Sigmoid colon (tissue), 7 donors: ENCODE data around the gene ACVR1. TPM values are rescaled to one million over a fixed set of nuclear protein-coding genes. Genes with fewer than 3 reads are reported as not detected.
A peak's percentile ranks its signal among the peaks of the same experiment; 100 is the strongest.

ENCODE experiments used
- DNase-seq: peaks from one replicate; pipeline ENCODE4 v3.0.0-alpha.2; 2019
- H3K27ac ChIP-seq, 4 donors: fragments of 200-600 bp; sonication (generic); one replicate each; pipeline ENCODE4 v1.5.1; 2016 to 2019; ENCODE audit warnings: mild to moderate bottlenecking in 1 of 4
- H3K27me3 ChIP-seq, 3 donors: fragments of 200-600 bp; sonication (generic); one replicate each; pipeline ENCODE4 v1.5.1; 2019; ENCODE audit warnings: mild to moderate bottlenecking in 1 of 3
- H3K36me3 ChIP-seq, 4 donors: fragments of 200-600 bp; sonication (generic); one replicate each; pipeline ENCODE4 v1.5.1; 2016 to 2019
- H3K4me1 ChIP-seq, 4 donors: fragments of 200-600 bp; sonication (generic); one replicate each; pipeline ENCODE4 v1.5.1; 2017 to 2019
- H3K4me3 ChIP-seq, 4 donors: fragments of 200-600 bp; sonication (generic); one replicate each; pipeline ENCODE4 v1.5.1; 2017 to 2019; ENCODE audit warnings: mild to moderate bottlenecking in 2 of 4, moderate library complexity in 1 of 4
- H3K9me3 ChIP-seq, 4 donors: fragments of 200-600 bp in 3 of 4; sonication (generic) in 3 of 4; one replicate each; pipeline versions ENCODE4 v1.5.1 to v1.6.1; 2013 to 2019
- EP300 ChIP-seq, 4 donors: sonication (generic); formaldehyde crosslinking; IDR thresholded peaks; one replicate each; pipeline ENCODE4 v1.6.1; 2017; ENCODE audit warnings: antibody characterized with exemption in 4 of 4
- POLR2A ChIP-seq, 2 donors: fragments of 450-650 bp; IDR thresholded peaks; one replicate each; pipeline ENCODE4 v1.6.1; 2016; ENCODE audit warnings: antibody characterized with exemption in 2 of 2, mild to moderate bottlenecking in 2 of 2, moderate library complexity in 2 of 2
- POLR2AphosphoS5 ChIP-seq, 4 donors: sonication (generic); formaldehyde crosslinking; IDR thresholded peaks; one replicate each; pipeline ENCODE4 v1.6.1; 2017; ENCODE audit warnings: antibody characterized with exemption in 4 of 4
- WGBS, 2 donors: extraction: QIAGEN DNeasy Blood & Tissue Kit; methylation state at CpG; one replicate each; pipeline ENCODE4 v1.1.7; 2013; 5-methylcytosine and 5-hydroxymethylcytosine counted together
- intact Hi-C: fragments of 100-400 bp; cut with DNase I; formaldehyde crosslinking; loops from one replicate; pipeline ENCODE4 v1.15.1; 2023
- polyA plus RNA-seq, 3 donors: library from polyadenylated mRNA; stranded (reverse); fragments of 200-250 nt; gene quantifications; one replicate each; pipeline ENCODE4 v1.2.3, GENCODE V29; 2013
- total RNA-seq, 4 donors: library from RNA; depleted of rRNA; stranded (reverse); fragments of >200 nt; gene quantifications; one replicate each; pipeline ENCODE4 v1.1.0, GENCODE V29; 2016
- TF ChIP-seq, protein P1 (sequence below), 4 experiments: fragments of 450-650 bp in 3 of 4; fragments of 200-600 bp in 1 of 4; IDR thresholded peaks; one replicate each; pipeline ENCODE4 v1.5.1; 2016 to 2019; ENCODE audit warnings: antibody characterized with exemption in 4 of 4, mild to moderate bottlenecking in 3 of 4, moderate library complexity in 2 of 4
- donor health status: healthy with polysubstance abuse.
- donor health status: Bipolar disorder and iron deficiency.
- donor health status: healthy.

Gene ACVR1
- total and polyA plus RNA-seq, 7 donors, result 2.3 to 36.0 (median 20.0) TPM

DNA sequence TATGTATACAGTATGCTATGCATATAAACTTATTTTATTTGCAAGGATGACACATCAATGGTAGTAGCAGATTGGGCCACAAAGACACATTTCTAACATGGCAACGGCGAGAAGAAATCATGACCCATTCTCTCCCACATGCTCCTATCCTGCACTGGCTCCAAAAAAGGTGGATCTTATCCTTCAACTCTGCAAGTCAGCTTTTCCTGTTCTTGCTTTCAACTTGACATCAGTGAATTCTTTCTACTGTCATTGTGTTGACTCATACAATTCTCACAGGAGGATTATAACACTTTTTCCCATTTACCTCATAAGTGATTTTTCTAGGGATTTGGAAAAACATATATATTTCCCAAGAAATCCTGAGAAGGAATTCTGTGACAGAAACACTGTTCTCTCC is 53.1 kb downstream of the ACVR1 start:
- 92 to 98% methylated on average over 2 of the region's 2 CpGs for WGBS, 2 donors
- intact Hi-C loops, result no loop called here
- Histone ChIP-seq H3K4me3 (no peak overlapping the region), H3K36me3 (peaks cover 0 to 10% (median 4%) of the 10 kb centered on the region in 4 donors), H3K27ac (no peak overlapping the region), H3K27me3 (no peaks in the 10 kb centered on the region), H3K4me1 (peaks cover 0 to 24% (median 16%) of the 10 kb centered on the region in 4 donors), H3K9me3 (no peaks in the 10 kb centered on the region)
- TF ChIP-seq EP300 (IDR thresholded peaks at IDR 0.05), result no peak
- no peak for DNase-seq

DNA sequence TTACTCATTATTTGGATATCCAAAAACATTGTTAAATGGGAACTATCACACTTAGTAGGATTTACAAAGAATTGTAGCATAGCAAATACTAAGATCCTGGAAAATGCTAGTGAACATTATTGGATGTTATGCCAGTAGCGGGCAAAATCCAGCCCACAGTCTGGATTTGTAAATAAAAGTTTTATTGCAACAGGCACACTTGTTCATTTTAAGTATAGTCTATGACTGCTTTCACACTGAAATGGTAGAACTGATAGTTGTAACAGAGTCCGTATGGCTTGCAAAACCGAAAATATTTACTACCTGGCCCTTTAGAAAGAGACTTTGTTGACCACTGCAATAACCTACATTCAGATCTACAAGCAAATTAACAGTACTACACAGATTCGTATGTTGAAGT is 53.6 kb downstream of the ACVR1 start:
- intact Hi-C loops, result no loop called here
- Histone ChIP-seq H3K9me3 (no peaks in the 10 kb centered on the region), H3K27me3 (no peaks in the 10 kb centered on the region)

DNA sequence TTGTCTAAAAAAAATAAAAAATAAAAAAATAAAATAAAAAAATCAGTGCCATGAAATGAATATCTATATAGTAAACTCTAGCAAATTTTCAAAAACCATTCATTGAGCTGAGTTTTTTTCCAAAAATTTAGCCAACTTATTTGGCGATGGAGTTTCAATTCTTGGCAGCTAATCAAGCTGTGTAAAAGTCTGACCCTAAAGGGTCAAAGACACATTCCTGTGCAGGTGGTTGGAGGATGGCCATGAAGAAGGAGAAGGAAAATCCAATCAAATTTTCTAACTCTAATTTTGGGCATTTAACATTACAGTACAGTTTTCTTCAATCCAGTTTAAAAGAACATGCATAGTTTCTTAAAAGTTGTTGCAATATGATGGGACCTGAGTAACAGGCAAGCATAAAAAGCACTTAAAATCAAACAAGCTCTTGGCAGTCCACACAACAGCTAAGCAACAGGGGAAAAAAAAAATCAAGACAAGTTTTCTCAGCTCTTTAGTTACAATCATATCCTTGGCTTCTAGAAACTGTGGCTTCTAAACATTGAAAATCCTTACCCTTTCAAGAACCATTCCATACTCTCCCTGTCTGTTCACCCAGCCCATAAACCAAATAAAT is 54.5 kb downstream of the ACVR1 start:
- 65 to 70% methylated on average over 1 of the region's 1 CpG for WGBS, 2 donors
- H3K9me3 ChIP-seq, result no peaks in the 10 kb centered on the region
- TF ChIP-seq, protein P1, sequence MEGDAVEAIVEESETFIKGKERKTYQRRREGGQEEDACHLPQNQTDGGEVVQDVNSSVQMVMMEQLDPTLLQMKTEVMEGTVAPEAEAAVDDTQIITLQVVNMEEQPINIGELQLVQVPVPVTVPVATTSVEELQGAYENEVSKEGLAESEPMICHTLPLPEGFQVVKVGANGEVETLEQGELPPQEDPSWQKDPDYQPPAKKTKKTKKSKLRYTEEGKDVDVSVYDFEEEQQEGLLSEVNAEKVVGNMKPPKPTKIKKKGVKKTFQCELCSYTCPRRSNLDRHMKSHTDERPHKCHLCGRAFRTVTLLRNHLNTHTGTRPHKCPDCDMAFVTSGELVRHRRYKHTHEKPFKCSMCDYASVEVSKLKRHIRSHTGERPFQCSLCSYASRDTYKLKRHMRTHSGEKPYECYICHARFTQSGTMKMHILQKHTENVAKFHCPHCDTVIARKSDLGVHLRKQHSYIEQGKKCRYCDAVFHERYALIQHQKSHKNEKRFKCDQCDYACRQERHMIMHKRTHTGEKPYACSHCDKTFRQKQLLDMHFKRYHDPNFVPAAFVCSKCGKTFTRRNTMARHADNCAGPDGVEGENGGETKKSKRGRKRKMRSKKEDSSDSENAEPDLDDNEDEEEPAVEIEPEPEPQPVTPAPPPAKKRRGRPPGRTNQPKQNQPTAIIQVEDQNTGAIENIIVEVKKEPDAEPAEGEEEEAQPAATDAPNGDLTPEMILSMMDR (IDR thresholded peaks at IDR 0.05), result no peak
- TF ChIP-seq EP300 (IDR thresholded peaks at IDR 0.05) (no peak), POLR2A (IDR thresholded peaks at IDR 0.05) (no peak), POLR2AphosphoS5 (IDR thresholded peaks at IDR 0.05) (no peak)
- no peak overlapping the region for H3K4me3 ChIP-seq
- H3K36me3 ChIP-seq, result peaks cover 0 to 24% (median 10%) of the 10 kb centered on the region in 4 donors
- H3K27me3 ChIP-seq, result no peaks in the 10 kb centered on the region
- no peak for DNase-seq
- H3K27ac ChIP-seq, result peak overlapping the region in 2 of 4 donors; percentile 47
- H3K4me1 ChIP-seq, result peaks cover 0 to 24% (median 16%) of the 10 kb centered on the region in 4 donors
- intact Hi-C loops, result no loop called here

More for the DNA sequence above, 53.6 kb downstream of the ACVR1 start:
- peaks cover 0 to 24% (median 16%) of the 10 kb centered on the region in 4 donors for H3K4me1 ChIP-seq
- DNase-seq, result no peak
- WGBS, 2 donors, result 52 to 86% methylated on average over 4 of the region's 4 CpGs
- TF ChIP-seq POLR2A (IDR thresholded peaks at IDR 0.05) (no peak), EP300 (IDR thresholded peaks at IDR 0.05) (no peak), POLR2AphosphoS5 (IDR thresholded peaks at IDR 0.05) (no peak)
- TF ChIP-seq, protein P1 (IDR thresholded peaks at IDR 0.05), result no peak
- peaks cover 0 to 15% (median 6%) of the 10 kb centered on the region in 4 donors for H3K36me3 ChIP-seq
- peak overlapping the region in 1 of 4 donors; percentile 47 for H3K27ac ChIP-seq
- no peak overlapping the region for H3K4me3 ChIP-seq

DNA sequence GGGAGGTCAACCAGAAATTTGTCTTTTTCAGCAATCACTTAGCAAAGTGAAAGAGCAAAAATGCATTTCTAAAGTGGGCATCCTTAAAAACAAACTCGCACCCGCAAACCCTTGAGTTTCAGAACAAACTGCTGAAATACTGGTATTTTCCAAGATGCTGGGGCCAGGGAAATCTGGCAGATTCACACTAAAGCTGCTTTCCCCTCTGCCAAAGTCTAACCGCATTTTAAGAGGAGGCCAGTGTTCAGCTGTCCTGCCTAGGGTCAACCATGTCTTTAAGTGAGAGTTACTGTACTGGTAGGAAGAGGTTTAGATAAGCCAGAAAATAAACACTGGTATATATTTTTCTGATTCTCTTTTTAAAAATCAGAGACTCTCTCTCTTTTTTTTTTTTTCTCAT is 55.9 kb downstream of the ACVR1 start:
- intact Hi-C loops, result no loop called here
- Histone ChIP-seq H3K27ac (peak overlapping the region in 1 of 4 donors; percentile 16), H3K4me1 (peaks cover 0 to 18% (median 16%) of the 10 kb centered on the region in 4 donors), H3K27me3 (no peaks in the 10 kb centered on the region), H3K9me3 (no peaks in the 10 kb centered on the region), H3K36me3 (peaks cover 0 to 29% (median 11%) of the 10 kb centered on the region in 4 donors), H3K4me3 (no peak overlapping the region)
- no peak for DNase-seq
- TF ChIP-seq EP300 (IDR thresholded peaks at IDR 0.05), result no peak
- no peak for TF ChIP-seq POLR2AphosphoS5 (IDR thresholded peaks at IDR 0.05)
- TF ChIP-seq, protein P1 (IDR thresholded peaks at IDR 0.05), result no peak
- no peak for TF ChIP-seq POLR2A (IDR thresholded peaks at IDR 0.05)
- WGBS, 2 donors, result 90 to 91% methylated on average over 3 of the region's 3 CpGs

DNA sequence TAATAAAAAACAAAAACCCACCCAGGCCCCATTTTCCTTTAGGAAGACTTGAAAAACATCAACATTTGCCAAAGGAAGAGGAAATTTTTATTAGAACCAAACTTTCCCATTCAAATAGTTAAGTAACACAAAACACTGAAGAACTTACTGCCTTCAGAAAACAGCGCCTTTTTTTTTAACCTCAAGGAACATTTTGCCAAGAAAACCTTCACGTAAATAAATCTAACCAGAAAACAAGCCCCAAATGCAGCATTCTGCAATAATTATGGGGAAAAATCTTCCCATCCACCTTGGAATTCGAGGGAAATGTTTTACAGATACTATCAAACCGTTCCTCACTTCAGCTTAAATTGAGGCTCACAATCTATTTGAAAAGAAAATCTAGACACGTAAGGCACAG is 56.4 kb downstream of the ACVR1 start:
- WGBS, 2 donors, result 86 to 88% methylated on average over 5 of the region's 5 CpGs

More for the DNA sequence above, 56.4 kb downstream of the ACVR1 start:
- H3K4me1 ChIP-seq, result peaks cover 0 to 18% (median 16%) of the 10 kb centered on the region in 4 donors
- TF ChIP-seq EP300 (IDR thresholded peaks at IDR 0.05) (no peak), POLR2A (IDR thresholded peaks at IDR 0.05) (no peak), POLR2AphosphoS5 (IDR thresholded peaks at IDR 0.05) (no peak)
- TF ChIP-seq, protein P1 (IDR thresholded peaks at IDR 0.05), result no peak
- no peak overlapping the region for H3K4me3 ChIP-seq
- no peak for DNase-seq
- peaks cover 0 to 28% (median 11%) of the 10 kb centered on the region in 4 donors for H3K36me3 ChIP-seq
- no peaks in the 10 kb centered on the region for H3K27me3 ChIP-seq
- H3K27ac ChIP-seq, result peak overlapping the region in 1 of 4 donors; percentile 16
- H3K9me3 ChIP-seq, result no peaks in the 10 kb centered on the region
- intact Hi-C loops, result no loop called here
